HG03442 (cell line): ENCODE measurements around the gene NUP93.
"Not testable (repeated sequence)": the region's sequence is repeated elsewhere in the genome, so short reads cannot be mapped to it uniquely, and the experiment has no call there.

Source experiments
- ATAC-seq: cut with Tn5 transposase; IDR thresholded peaks from one replicate; pipeline ENCODE4 v1.9.1; 2021; ENCODE audit warnings: mild to moderate bottlenecking, moderate library complexity; ENCODE audit not compliant: unreplicated experiment

NUP93 gene

DNA sequence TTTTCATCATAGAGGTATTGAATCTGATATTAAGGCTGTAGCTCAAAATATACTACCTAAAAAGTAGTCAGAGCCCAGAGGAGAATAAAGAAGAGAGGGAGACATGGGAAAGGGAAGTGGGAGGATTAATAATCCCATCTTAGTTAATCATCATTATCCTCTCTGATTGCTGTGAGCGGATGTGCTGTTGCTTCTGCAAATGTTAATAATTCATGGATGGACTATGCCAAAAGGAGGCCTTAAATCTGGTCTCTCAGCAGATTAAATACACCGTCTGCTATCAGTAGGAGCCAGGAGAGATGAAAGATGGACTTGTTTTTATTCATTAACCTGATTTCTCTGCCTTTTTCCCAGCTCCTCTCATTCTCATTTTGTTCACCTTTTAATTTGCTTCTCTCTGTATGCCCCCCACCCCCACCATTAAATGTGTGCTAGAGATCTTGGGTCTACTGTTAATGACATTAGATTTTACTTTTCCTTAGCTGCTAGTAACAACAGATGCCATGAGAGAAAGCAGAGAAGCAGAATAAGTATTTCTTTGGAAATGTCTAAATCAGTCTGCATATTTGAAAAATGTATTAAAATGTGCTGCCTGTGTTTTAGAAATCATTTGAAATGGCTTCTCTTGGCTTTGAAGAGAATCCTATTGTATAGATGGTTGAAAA, 44.2 kb downstream of the NUP93 start:
- no peak for ATAC-seq

DNA sequence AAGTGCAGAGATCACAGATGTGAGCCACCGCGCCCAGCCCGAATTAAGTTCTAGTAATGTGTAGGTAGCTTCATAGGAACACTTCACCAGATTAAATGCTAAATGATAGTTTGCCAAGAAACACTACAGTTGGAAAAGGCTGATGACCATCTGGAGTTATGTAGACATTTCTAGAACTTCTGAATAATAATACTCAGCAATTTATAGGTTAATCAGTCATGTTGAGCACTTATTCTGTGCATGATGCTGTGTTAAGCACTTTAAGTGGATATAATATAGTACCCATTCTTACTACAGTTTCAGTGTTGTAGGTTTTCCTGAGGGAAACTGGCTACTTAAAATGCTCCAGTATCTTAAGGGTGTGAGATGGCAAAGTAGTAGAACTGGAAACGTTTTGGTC, 45.2 kb downstream of the NUP93 start:
- ATAC-seq: no peak

DNA sequence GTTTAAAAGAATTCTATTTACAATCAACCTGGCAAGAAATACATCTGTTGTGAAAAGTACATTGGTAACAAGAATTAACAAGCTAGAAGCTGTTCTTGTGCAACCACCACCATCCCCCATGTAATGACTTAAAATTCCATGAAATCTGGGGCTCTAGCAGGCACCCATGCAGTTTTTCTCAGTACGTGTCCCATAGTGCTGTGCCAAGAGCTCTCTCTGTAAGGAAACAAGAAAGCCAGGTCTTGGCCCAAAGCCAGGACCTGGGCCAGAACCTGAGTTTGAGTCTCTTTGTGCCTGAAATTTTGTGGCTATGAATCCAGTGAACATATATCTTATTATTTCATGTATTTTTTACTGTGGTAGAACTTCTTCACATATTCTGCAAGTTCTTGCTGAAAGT, 46.6 kb downstream of the NUP93 start:
- no peak for ATAC-seq

DNA sequence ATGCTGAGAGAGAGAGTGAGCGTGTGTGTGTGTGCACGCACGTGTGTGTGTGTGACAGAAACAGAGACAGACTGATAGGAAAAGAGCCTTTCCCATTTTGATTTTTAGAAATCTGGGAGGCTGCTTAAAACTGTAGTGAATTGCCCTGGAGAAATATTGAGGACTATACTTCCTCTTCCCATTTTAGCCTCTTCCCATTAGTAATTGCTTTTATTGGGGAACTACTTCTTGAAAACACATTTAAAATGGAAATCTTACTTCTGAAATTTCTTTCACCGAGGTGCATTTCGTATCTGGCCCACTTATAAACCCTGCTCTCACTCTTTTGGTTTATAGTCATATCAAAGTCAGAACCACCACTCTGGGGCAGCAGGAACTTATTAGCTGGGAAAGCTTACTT, 47.1 kb downstream of the NUP93 start:
- no peak for ATAC-seq

DNA sequence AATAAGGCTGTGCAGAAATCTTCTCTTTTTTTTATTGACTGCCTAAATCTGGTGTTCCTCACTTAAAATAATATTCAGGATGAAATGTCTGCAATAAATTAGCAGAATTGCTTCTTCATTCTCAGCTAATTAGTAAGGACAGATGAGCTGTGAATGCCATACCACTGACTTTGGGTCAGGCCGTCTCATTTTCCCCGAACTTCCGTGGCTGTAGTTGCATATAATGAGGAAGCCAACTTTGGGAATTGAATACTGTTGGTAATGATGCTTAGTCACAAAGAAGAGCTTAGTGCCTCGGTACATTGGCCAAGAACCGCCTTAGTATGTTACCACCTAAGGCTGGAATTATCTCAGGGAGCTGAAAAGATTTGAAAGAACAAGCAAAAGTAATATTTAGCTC, 47.6 kb downstream of the NUP93 start:
- no peak for ATAC-seq

DNA sequence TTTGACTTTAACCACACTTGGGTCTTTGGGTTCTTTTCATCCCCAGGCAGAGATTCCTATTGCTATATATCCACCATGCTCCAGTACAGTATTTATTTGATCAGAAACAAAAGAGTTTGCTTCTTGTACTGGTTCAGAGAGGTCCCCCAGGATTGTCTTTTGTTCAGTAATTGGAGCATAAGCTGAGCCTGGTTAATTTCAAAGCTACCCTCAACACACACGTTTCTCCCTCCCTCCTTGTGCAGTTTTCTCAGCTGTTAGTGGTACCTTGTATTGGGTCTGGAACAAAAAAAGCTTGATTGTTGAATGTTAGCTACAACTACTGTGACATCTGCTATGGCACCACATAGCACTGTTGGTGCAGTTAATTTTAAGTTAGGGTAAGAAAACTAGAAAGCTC, 50.0 kb downstream of the NUP93 start:
- ATAC-seq: no peak

DNA sequence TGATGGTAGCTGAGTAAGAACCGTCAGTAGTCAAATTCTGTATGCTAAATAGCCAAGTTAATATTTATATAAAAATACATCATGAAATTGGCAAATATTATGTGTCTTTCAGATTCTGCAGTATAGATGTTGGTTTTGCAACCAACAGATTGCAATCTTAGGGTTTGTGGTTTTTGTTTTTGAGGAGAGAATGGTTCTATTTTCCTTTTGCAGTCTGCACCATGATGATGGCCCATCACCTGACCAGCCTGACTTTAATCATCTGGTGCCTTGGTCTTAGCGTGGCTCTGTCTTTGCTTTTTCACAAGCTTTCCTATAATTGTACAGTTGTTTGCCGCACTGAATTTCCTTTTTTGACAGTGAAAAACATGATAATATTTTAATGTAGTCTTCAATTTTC, 50.7 kb downstream of the NUP93 start:
- no peak for ATAC-seq

DNA sequence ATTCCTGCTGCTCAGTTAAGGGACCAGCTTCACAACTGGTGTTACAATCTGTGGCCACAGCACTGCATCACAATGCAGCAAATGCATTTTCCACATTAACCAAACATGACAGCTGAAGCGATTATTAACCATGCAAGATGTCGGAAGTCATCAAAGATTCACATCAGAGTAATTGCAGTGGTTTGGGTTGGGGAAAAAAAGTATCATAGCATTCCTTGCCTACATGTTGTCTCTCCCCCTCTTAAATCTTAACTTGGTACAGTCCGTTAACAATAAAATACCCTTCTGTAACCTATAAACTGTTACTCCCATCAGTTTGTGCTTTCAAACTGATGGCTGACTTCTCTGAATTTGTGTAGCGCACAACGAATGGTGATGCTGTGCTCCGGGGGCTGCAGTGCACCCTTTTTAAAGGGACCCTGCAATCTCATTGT, 51.6 kb downstream of the NUP93 start:
- ATAC-seq: no peak

DNA sequence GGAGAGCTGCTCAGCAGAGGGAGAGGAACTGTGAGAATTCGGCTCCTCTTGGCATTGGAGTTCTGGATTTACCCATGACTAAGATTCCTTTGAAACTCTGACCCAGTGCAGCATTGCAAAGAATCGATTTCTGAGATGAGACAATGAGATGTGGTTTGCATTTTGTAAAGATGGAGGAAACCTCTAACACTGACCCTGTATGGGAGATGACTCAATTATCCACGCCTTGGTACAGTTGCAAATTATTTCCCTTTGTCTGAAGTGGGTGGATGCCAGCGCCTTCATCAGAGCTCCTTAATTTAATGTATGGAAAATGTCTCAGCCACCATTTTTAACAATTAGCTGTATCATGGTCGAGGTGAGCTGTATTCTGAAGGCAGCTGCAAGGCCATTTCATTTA, 53.4 kb downstream of the NUP93 start:
- ATAC-seq: no peak

DNA sequence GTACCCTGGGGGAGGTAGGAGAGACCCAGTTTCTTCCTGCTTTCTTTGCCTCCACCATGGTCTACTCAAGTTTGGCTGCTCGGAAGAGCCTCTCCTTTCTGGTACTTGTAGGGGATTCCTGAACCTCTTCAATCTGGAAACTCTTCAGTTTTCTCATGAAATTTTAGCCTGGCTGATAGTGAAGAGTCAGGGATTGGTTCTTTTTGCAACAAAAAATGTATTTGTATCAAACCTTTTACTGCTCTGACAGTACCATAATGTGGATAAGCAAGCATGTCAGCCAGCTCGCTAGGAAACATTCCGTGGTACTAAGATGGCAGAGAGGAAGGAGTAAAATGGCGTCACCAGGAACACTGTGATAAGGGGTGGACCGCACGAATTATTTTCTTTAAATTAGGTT, 55.4 kb downstream of the NUP93 start:
- ATAC-seq: no peak

DNA sequence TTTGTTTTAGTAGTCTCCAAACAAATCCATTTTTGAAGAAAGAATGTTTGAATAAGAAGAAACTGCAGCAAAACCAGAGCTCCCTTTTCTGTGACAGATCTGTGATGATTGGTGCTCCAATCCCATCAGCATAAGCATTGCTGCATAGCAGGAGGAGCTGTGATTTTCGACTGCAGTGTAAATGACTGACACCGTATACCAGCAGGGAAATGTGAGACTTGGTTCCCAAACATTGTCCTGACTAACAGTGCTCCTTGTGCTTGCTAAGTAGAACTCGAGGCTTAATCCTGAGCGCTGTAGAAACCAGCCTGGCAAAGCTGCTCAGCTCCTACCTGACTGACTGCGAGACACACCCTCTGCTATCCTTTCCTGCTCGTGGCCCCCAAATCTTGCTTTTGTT, 57.2 kb downstream of the NUP93 start:
- ATAC-seq: no peak

DNA sequence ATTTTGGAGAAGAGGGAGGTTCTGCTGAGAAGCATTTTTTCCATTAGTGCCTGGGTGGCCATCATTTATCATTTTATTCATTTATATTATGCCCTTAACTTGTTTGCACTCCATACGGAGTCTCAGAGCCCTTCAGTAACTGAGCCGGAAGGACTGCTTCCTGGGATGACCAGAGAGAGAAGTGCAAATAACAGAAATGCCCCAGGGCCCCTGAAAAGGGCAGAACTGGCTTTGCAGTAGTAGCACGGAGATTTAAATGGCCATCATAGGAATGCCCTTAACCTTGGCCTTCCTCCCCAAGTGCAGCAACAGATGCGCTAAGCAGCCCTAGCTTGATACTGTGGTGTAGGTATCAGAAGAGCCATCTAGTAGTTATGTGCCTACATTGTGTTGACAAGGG, 58.5 kb downstream of the NUP93 start:
- ATAC-seq: no peak

DNA sequence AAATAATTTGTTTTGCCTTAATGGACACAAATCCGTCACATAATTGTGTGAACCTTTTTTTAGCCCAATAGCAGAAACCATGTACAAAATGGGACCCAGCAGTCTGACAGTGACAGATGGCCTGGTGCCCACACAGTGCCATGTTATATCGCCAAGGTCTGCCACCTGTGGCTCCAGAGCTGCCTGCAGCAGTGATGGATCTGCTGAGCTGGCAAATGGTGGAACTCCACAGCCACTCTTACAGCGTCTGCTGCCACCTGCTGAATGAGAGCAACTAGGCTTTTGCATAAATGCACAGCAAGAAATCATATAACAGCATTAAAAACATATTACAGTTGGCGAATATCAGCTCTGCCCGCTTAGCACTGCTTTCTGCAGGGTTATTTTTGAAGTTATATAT, 59.4 kb downstream of the NUP93 start:
- no peak for ATAC-seq

DNA sequence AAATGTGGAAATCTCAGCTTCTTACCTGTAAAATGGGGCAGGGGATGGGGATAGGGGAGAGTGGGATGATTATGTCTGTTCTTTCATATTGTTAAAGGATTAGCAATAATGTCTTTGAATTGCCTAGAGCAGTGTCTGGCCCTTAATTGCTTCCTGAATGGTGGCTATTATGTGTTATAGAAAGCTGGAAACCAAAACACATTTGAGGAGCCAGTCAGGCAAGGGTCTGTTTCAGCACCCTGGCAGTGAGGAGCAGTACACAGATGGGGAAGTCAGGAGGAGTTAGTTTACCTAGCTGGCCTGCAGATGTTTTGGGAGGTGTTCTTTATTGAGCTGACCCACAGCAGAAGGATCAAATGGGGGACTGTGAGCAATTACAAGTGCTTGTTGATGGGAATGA, 63.0 kb downstream of the NUP93 start:
- ATAC-seq: no peak

DNA sequence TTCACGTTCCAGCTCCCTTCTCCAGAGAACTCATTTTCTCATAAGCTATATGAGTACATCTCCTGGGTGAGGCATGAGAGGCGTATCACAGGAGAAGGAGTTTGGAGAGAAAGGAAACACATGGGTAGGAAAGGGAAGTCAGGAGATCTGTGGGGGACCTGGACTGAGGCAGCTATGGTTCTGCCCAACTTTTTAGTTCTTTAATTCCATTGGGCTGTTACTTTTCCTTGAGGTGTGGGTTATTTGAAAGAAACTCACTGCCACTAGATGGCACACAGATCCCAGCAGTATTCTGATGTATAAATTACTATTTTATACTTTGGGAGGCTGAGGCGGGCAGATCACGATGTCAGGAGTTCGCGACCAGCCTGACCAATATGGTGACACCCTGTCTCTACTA, 63.6 kb downstream of the NUP93 start:
- no peak for ATAC-seq

DNA sequence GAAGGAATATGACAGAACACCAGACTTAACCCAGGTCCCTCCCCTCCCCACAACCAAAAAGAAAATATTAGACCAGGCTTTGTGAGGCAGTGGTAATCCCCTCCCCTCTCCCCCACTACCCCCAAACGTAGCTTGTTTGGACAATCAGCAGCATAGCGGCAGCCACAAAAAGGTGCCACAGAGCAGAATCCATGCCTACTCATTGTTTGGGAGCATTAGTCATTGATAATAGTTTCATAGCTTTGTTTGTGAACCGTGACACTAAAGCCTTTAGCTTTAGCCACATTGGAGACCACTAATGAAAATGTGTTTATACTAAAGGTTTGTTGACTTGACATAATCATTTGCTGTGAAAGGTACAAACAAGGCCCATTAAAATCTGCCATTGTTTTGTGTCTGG, 65.1 kb downstream of the NUP93 start:
- no peak for ATAC-seq

DNA sequence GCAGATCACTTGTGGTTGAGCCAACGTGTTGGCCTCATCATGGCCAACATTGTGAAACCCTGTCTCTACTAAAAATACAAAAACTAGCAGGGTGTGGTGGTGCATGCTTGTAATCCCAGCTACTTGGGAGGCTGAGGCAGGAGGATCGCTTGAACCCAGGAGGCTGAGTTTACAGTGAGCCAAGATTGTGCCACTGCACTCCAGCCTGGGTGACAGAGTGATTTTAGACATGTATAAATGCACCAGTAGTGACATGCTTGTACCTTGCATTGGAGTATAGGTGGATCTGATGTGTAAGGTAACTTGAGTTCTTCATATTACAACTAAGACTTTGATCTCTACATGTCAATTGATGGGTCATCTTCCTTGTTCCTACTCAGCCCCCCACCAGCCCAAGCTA, 67.1 kb downstream of the NUP93 start:
- not testable (repeated sequence) for ATAC-seq

DNA sequence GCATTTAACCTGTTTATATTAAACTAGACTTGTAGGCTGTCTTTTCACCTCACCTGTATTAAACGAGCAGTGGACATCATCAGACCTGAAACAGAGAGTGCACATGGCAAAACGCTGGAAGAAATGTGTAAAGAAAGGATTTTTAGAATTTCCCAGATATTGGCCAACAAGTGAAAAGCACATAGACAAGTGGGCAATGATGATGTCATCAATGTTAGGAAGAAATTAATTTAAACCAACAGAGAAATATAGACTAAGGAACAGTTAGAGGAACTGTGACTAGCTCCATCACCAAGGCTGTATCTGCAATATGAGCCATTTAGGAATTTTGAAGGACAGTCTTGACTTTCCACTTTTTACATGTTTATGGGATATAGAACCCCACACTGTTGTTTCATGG, 67.9 kb downstream of the NUP93 start:
- ATAC-seq: no peak

DNA sequence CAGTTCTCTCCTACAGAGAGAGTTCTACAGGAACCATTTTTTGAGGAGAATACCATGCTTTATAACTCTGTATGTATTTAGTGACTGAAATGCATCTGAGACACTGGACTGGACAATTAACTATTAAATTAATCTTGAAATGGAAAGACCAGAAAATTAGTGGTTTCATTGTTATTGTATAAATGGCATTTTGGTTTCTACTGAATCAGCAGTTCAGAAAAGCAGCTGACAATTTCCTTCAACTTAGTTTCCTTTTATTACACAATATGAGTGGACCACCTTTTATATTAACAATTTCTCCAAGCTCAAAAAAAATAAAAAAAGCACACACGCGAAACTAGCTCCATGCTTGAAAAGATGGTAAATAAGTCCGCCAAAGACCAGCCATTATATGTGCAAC, 69.0 kb downstream of the NUP93 start:
- no peak for ATAC-seq

DNA sequence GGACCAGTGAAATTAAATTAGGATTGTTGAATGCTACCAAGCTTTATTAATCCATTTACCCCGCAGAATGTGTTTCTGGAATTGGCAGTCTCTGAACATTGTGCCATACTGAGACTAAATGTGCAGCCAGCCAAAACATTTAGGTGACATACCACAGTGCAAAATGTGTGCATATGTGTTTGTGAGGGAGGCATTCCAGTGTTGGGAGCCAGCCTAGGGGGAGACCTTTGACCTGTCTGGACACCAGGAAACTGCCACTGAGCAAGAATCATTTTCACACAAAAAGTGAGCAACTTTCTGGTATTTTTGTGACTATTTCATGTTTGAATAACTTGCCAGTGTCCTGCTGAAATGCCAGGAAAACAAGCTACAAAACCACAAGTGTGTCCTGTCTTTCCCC, 70.4 kb downstream of the NUP93 start:
- ATAC-seq: no peak

DNA sequence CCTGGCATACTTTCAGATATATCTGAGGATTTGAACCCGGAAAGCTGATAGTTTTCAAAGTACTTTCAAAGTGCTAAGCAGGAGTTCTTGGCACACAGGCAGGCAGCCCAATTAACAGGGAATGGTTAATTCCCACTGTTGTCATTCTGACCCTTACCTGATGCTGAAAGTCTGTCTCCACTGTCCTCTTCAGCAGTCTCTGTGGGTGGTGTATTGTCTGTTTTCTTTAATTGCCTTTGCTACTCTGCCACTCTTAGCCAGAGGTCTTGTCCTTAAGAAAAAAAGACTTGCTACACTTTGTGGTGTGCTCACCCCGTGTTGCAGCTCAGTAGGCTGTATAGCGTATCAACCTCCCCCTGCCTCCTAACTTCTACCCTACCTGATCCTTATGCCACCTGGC, 71.8 kb downstream of the NUP93 start:
- no peak for ATAC-seq

DNA sequence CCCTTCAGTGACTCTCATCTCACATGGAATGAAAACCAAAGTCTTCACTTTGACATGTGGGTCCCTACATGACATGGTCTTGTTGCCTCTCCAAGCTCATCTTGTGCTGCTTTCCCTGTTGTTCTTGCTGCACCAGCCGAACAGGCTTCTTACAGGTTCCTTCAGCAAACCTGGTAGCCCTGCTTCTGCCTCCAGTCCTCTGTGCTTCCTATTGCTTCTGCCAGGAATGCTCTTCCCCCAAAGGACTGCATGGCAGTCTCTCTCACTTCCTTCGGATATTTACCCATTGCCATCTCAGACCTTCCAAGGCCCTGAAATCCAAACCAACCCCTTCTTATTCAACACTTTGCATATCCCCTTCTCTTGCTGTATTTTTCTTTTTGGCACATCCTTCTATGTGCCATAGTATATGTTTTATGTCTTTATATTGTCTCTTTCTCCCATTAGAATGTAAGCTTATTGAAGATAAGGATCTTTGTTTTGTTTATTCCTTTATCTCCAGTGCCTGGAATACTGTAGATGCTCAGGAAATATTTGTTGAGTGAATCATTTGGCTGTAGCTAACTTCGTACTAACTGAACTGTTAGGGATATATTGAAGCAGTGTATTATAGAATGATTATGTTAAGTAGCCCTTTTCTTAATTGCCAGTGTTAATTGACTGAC, 77.2 kb downstream of the NUP93 start:
- no peak for ATAC-seq

DNA sequence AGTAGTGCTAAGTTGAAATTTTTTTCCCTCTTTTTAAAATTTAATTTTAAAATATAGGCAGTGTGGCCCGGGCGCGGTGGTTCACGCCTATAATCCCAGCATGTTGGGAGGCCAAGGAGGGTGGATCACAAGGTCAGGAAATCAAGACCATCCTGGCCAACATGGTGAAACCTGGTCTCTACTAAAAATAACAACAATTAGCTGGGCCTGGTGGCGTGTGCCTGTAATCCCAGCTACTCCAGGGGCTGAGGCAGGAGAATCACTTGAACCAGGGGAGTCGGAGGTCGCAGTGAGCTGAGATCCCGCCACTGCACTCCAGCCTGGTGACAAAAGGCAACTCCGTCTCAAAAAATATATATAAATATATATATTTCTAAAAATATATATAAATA, 77.7 kb downstream of the NUP93 start:
- not testable (repeated sequence) for ATAC-seq
